Subcutaneous abdominal adipose tissue (tissue), 5 donors: ENCODE data around the gene DNLZ.

Experiments
- H3K27ac ChIP-seq: one replicate; pipeline ENCODE4 v1.7.0; 2013; ENCODE audit warnings: low read depth, mild to moderate bottlenecking, inconsistent platforms, low read length, moderate library complexity
- H3K27me3 ChIP-seq, 5 donors: one replicate each; pipeline ENCODE4 v1.7.0; 2013; ENCODE audit warnings: low read length in 5 of 5, inconsistent platforms in 1 of 5; ENCODE audit not compliant: control insufficient read depth in 5 of 5, insufficient read depth in 4 of 5
- H3K36me3 ChIP-seq, 5 donors: one replicate each; pipeline ENCODE4 v1.7.0; 2013; ENCODE audit warnings: low read length in 5 of 5; ENCODE audit not compliant: control insufficient read depth in 5 of 5, insufficient read depth in 5 of 5
- H3K4me1 ChIP-seq, 5 donors: one replicate each; pipeline ENCODE4 v1.7.0; 2013; ENCODE audit warnings: low read length in 5 of 5, mild to moderate bottlenecking in 3 of 5, moderate library complexity in 1 of 5; ENCODE audit not compliant: control insufficient read depth in 5 of 5, insufficient read depth in 5 of 5
- H3K4me3 ChIP-seq, 5 donors: one replicate each; pipeline ENCODE4 v1.7.0; 2013; ENCODE audit warnings: low read length in 5 of 5, low read depth in 1 of 5
- H3K9ac ChIP-seq, 5 donors: one replicate each; pipeline ENCODE4 v1.7.0; 2013; ENCODE audit warnings: low read length in 5 of 5, mild to moderate bottlenecking in 4 of 5, moderate library complexity in 3 of 5
- H3K9me3 ChIP-seq, 5 donors: one replicate each; pipeline ENCODE4 v1.7.0; 2013; ENCODE audit warnings: low read length in 5 of 5; ENCODE audit not compliant: control insufficient read depth in 5 of 5
- donor health status: healthy.
- donor health status: healthy.
- donor health status: healthy.
- donor health status: healthy.
- donor health status: healthy.

Gene DNLZ

DNA sequence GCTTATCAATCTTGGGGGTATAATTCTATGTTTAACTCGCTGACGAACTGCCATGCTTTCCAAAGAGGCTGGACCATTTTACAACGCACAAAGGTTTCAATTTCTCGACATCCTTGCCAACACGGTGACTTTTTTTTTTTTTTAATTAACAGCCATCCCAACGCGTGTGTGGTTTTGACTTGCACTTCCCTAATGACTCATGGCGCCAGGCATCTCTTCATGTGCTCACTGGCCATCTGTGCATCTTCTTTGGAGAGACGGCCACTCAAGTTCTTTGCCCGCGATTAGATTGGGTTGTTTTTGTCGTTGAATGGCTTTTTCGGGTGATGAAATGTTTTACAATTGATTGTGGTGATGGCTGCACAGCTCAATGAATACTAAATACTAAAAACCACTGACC is 22.5 kb upstream of the DNLZ start:
- Histone ChIP-seq H3K4me3 (no peak overlapping the region), H3K36me3 (peaks cover 0 to 88% (median 72%) of the 10 kb centered on the region in 5 donors), H3K27me3 (no peaks in the 10 kb centered on the region), H3K27ac (no peak overlapping the region), H3K4me1 (no peaks in the 10 kb centered on the region), H3K9ac (no peak overlapping the region), H3K9me3 (no peaks in the 10 kb centered on the region)

DNA sequence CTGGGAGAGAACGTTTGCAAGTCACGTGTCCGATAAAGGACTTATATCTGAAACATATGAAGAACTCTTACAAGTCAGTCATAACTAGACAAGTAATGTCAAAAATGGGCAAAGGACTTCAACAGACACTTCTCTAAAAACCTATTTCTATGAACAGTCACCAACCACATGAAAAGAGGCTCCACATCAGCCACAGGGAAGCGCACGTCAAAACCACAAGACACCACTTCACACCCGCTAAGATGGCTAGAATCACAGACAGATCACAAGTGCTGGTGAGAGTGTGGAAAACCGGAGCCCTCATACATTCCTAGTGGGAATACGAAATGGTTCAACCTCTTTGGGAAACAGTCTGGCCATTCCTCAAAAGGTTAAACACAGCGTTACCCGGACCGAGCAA is 21.5 kb upstream of the DNLZ start:
- H3K27me3 ChIP-seq = no peaks in the 10 kb centered on the region
- H3K4me1 ChIP-seq = no peaks in the 10 kb centered on the region
- no peak overlapping the region for H3K4me3 ChIP-seq
- H3K9ac ChIP-seq = no peak overlapping the region
- H3K27ac ChIP-seq = no peak overlapping the region
- H3K36me3 ChIP-seq = peaks cover 0 to 95% (median 79%) of the 10 kb centered on the region in 5 donors
- no peaks in the 10 kb centered on the region for H3K9me3 ChIP-seq

DNA sequence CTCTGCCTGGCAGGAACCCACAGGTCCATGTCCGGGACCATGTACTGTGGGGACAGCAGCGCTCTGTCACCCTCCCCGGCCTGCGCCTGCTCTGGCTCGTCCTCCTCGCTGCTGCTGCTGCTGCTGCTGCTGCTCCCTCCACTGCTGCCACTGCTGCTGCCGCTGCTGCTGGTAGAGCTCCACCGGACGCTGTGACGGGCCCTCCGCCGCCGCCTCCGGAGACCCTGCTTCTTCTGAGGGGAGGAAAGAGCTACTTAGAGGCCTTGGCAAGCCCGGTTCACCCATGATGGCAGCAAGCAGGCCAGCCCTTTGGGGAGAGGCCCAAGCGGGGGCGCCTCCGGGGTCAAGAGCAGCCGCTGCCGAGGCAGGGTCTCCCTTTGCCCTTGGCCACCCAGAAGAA is 19.9 kb upstream of the DNLZ start:
- no peak overlapping the region for H3K9ac ChIP-seq
- H3K27me3 ChIP-seq = no peaks in the 10 kb centered on the region
- H3K36me3 ChIP-seq = peaks cover 0 to 95% (median 78%) of the 10 kb centered on the region in 5 donors
- H3K4me1 ChIP-seq = no peaks in the 10 kb centered on the region
- H3K4me3 ChIP-seq = no peak overlapping the region
- no peak overlapping the region for H3K27ac ChIP-seq
- no peaks in the 10 kb centered on the region for H3K9me3 ChIP-seq

DNA sequence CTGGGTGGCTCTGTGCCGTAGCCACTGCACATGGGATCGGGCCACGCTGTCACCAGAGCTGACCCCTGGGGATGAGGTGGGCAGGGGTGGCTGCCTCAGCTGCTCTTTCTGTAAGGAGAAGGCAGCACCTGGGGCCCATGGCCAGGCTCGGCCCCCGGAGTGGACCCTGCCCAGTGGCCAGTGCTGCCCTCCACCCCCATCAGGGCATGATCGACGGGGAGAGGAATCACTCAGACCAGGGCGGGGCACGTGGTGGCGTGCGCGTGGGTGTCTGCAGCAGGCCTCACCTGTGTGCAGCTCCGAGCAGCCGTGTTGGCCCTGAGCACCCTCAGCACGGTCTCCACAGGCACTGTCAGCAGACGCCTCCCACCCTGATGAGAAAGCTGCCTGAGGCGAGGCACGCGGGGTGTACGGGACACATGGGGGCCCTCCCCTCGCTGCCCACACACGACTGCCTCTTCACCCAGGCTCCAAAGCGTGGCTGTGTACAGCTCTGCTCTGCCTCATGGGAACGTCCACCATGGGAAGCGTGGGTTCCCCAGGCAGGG is 18.5 kb upstream of the DNLZ start:
- peaks cover 0 to 6% (median 0%) of the 10 kb centered on the region in 5 donors for H3K4me1 ChIP-seq
- H3K9ac ChIP-seq = no peak overlapping the region
- no peaks in the 10 kb centered on the region for H3K9me3 ChIP-seq
- H3K36me3 ChIP-seq = peaks cover 0 to 86% (median 69%) of the 10 kb centered on the region in 5 donors
- no peak overlapping the region for H3K4me3 ChIP-seq
- no peak overlapping the region for H3K27ac ChIP-seq
- no peaks in the 10 kb centered on the region for H3K27me3 ChIP-seq

DNA sequence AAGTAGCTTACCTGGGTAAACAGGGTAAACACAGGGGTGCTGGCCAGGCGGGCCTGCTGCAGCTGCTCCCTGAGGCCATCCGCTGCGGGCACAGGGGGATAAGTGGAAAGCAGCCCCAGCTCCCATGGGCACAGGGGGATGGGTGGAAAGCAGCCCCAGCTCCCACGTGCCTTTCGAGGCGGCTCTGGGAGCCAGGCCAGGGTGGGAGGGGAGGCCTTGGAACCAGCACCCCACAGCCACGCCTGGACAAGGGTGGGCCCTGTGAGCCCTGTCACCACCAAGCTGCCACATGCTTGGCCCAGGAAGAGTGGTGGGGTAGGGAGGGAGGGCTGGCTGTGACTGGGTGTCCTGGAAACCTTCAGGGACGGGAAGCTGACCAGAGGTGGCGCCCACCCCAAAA is 17.8 kb upstream of the DNLZ start:
- no peaks in the 10 kb centered on the region for H3K9me3 ChIP-seq
- peaks cover 0 to 12% (median 0%) of the 10 kb centered on the region in 5 donors for H3K4me1 ChIP-seq
- no peak overlapping the region for H3K4me3 ChIP-seq
- no peak overlapping the region for H3K9ac ChIP-seq
- H3K27ac ChIP-seq = no peak overlapping the region
- no peaks in the 10 kb centered on the region for H3K27me3 ChIP-seq
- H3K36me3 ChIP-seq = peaks cover 0 to 81% (median 66%) of the 10 kb centered on the region in 5 donors

DNA sequence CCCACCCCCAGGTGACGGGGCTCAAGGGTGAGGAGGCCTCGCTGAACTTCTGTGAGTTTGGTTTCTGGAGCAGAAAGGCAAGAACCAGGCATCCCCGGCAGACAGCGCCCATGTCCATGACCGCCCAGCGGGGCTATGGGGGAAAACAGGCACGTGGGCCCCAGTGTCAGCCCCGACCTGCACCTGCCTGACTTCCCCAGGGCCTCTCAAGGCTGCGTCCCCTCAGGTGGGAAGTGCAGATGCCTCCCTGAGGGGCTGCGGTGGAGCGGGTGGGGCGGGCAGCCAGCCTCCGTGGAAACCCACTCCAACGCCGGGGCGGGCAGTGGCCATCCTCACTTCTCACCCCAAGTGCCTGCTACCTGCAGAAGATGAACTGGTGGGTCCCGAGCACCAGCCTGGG is 16.8 kb upstream of the DNLZ start:
- H3K36me3 ChIP-seq = peaks cover 0 to 73% (median 62%) of the 10 kb centered on the region in 5 donors
- H3K27me3 ChIP-seq = no peaks in the 10 kb centered on the region
- H3K4me1 ChIP-seq = peaks cover 0 to 12% (median 0%) of the 10 kb centered on the region in 5 donors
- no peaks in the 10 kb centered on the region for H3K9me3 ChIP-seq
- no peak overlapping the region for H3K9ac ChIP-seq
- H3K4me3 ChIP-seq = no peak overlapping the region
- H3K27ac ChIP-seq = no peak overlapping the region

DNA sequence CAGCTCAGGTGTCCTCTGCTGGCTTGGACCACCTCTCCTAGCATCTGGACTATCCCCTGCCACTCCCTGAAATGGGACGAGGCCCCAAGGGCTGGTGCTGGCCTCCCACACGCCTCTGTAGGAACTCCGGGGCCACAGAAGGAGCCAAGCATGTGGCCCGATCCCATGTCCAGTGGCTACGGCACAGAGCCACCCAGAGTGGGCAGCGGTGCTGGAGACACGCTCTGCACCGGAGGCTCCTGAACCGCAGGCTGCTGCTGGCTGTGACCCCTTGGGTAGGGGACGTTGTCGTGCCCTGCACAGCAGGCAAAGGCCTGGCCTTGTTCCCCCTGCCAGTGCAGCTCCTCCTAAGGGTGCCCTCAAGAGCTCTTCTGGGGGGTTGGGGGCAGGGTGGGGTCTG is 16.3 kb upstream of the DNLZ start:
- no peak overlapping the region for H3K27ac ChIP-seq
- no peaks in the 10 kb centered on the region for H3K27me3 ChIP-seq
- no peak overlapping the region for H3K4me3 ChIP-seq
- peaks cover 0 to 68% (median 59%) of the 10 kb centered on the region in 5 donors for H3K36me3 ChIP-seq
- H3K9me3 ChIP-seq = no peaks in the 10 kb centered on the region
- no peak overlapping the region for H3K9ac ChIP-seq
- H3K4me1 ChIP-seq = peaks cover 0 to 12% (median 0%) of the 10 kb centered on the region in 5 donors

DNA sequence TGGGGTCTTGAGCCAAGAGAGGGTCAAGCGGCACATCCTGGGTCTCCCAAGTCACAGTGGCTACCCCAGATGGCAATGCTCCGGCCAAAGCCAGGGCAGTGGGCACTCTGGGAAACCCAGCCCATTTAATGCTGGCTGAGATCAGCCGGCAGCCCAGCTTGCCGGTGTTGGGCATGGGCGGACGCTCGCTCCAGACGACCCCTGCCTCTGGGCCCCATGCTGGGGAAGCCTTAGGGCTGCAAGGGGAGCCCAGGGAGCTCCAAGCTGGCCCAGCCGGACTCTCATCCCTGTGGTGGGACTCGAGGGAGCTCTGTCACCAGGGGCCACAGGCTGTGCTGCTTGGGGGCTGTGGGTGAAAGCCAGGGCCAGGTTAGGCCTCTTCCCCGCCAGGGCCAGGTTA is 15.9 kb upstream of the DNLZ start:
- H3K36me3 ChIP-seq = peaks cover 0 to 63% (median 57%) of the 10 kb centered on the region in 5 donors

DNA sequence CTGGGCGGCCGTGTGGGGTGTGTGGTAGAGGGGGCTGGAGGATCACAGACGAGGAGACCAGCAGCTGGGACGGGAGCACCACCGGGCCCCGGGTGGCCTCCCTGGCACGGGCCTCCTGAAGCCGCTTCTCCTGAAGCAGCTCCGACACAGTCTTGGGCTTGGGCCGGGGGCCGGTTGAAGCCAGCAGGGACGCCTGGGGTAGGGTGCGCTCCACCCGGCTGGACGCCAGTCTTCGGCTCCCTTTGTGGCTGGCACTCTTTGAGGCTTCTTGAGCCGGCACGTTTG is 15.4 kb upstream of the DNLZ start:
- Histone ChIP-seq H3K27me3 (no peaks in the 10 kb centered on the region), H3K9me3 (no peaks in the 10 kb centered on the region), H3K27ac (no peak overlapping the region), H3K4me3 (no peak overlapping the region), H3K9ac (no peak overlapping the region), H3K4me1 (peaks cover 0 to 13% (median 0%) of the 10 kb centered on the region in 5 donors), H3K36me3 (peaks cover 0 to 59% (median 53%) of the 10 kb centered on the region in 5 donors)

More for the DNA sequence above, 15.9 kb upstream of the DNLZ start:
- no peak overlapping the region for H3K4me3 ChIP-seq
- no peak overlapping the region for H3K27ac ChIP-seq
- peaks cover 0 to 12% (median 0%) of the 10 kb centered on the region in 5 donors for H3K4me1 ChIP-seq
- H3K9ac ChIP-seq = no peak overlapping the region
- H3K27me3 ChIP-seq = no peaks in the 10 kb centered on the region
- H3K9me3 ChIP-seq = no peaks in the 10 kb centered on the region

DNA sequence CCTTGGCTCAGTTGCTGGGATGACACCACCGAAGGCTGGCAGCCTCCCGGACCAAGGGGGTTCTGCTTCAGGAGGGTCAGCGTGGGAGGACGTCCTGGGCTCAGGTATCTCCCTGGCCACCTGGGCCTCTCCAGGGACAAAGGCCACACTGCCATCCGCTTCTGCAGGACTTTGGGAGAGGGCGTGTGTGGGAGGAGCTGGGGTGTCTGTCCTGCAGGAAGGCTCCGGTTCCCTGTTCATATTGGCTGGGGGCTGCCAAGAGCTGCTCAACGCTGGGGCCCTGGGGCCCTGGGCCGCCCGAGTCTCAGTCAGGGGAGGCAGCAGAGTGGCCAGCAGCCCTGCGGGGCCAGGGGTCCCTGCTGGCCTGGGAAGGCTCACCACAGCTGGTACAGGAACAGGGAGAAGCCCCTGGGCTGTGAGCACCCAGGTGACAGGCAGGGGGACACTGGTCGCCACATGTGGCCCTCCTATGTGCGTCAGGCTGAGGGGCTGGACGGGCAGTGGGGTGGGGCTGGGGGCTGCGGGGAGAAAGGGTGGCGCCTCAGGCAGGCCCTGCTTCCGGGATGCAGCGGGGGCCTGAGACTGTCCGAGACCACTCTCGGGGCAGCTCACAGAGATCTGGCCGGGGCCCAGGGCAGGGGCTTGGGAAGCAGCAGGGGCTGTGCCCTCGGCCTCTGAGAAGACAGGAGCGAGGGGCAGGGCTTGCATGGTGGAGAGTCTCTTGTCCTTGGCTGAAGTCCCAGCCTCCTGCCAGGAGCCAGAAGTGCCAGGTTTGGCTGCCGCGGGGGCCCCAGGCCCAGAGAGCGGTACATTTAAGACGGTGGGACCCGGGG is 14.8 kb upstream of the DNLZ start:
- H3K9ac ChIP-seq = no peak overlapping the region
- no peaks in the 10 kb centered on the region for H3K27me3 ChIP-seq
- no peak overlapping the region for H3K4me3 ChIP-seq
- peaks cover 0 to 18% (median 4%) of the 10 kb centered on the region in 5 donors for H3K4me1 ChIP-seq
- no peaks in the 10 kb centered on the region for H3K9me3 ChIP-seq
- H3K36me3 ChIP-seq = peaks cover 0 to 53% (median 51%) of the 10 kb centered on the region in 5 donors
- no peak overlapping the region for H3K27ac ChIP-seq
